Astrocyte (in vitro differentiated cells and primary cell): Measurements from ENCODE around the gene SYPL2. TPM values are rescaled to one million over a fixed set of nuclear protein-coding genes. Genes with fewer than 3 reads are reported as not detected.
"Not testable (repeated sequence)": the region's sequence is repeated elsewhere in the genome, so short reads cannot be mapped to it uniquely, and the experiment has no call there.

Source experiments
- DNase-seq: peaks from one replicate; pipeline ENCODE4 v3.0.0-alpha.2; 2010; ENCODE audit warnings: low read depth
- FAIRE-seq: peaks from 2 replicates; lab custom pipeline; 2011; peaks lifted over from hg19 to GRCh38; lab: Jason Lieb, UNC
- H2AFZ ChIP-seq: 2 replicates; pipeline ENCODE4 v1.6.0; 2012; ENCODE audit warnings: low read depth, low read length, inconsistent platforms
- H3K27ac ChIP-seq: 2 replicates; pipeline ENCODE4 v1.5.1; 2011; ENCODE audit warnings: low read depth, low read length, inconsistent platforms
- H3K27me3 ChIP-seq: 2 replicates; pipeline ENCODE4 v1.6.0; 2011; ENCODE audit warnings: low read length, inconsistent platforms; ENCODE audit not compliant: insufficient read depth
- H3K36me3 ChIP-seq: 2 replicates; pipeline ENCODE4 v1.5.1; 2011; ENCODE audit warnings: low read length, inconsistent platforms; ENCODE audit not compliant: insufficient read depth
- H3K4me1 ChIP-seq: 2 replicates; pipeline ENCODE4 v1.5.1; 2011; ENCODE audit warnings: low read length, inconsistent platforms; ENCODE audit not compliant: insufficient read depth
- H3K4me2 ChIP-seq: 2 replicates; pipeline ENCODE4 v1.6.0; 2012; ENCODE audit warnings: low read length, inconsistent platforms
- H3K4me3 ChIP-seq: 2 replicates; pipeline ENCODE4 v1.5.1; 2011; ENCODE audit warnings: low read depth, mild to moderate bottlenecking, low read length, inconsistent platforms; ENCODE audit not compliant: insufficient read depth
- H3K79me2 ChIP-seq: 2 replicates; pipeline ENCODE4 v1.6.0; 2012; ENCODE audit warnings: mild to moderate bottlenecking, low read length, inconsistent platforms; ENCODE audit not compliant: insufficient read depth
- H3K9ac ChIP-seq: 2 replicates; pipeline ENCODE4 v1.6.0; 2012; ENCODE audit warnings: mild to moderate bottlenecking, low read length, inconsistent platforms
- H3K9me3 ChIP-seq: 2 replicates; pipeline ENCODE4 v1.5.1; 2012; ENCODE audit warnings: low read depth, mild to moderate bottlenecking, low read length, inconsistent platforms; ENCODE audit not compliant: insufficient read depth
- H4K20me1 ChIP-seq: 2 replicates; pipeline ENCODE4 v1.6.0; 2012; ENCODE audit warnings: low read length, inconsistent platforms; ENCODE audit not compliant: insufficient read depth
- H3K27ac Mint-ChIP-seq: one replicate; pipeline ENCODE4 v1.8.0; 2021; ENCODE audit warnings: mild to moderate bottlenecking, mixed read lengths; ENCODE audit not compliant: unreplicated experiment
- H3K27me3 Mint-ChIP-seq: one replicate; pipeline ENCODE4 v1.8.0; 2021; ENCODE audit warnings: low read depth, mixed read lengths; ENCODE audit not compliant: unreplicated experiment
- H3K36me3 Mint-ChIP-seq: one replicate; pipeline ENCODE4 v1.8.0; 2021; ENCODE audit warnings: low read depth, mixed read lengths; ENCODE audit not compliant: unreplicated experiment
- H3K4me1 Mint-ChIP-seq: one replicate; pipeline ENCODE4 v1.8.0; 2021; ENCODE audit warnings: low read depth, mixed read lengths; ENCODE audit not compliant: unreplicated experiment
- H3K4me3 Mint-ChIP-seq: one replicate; pipeline ENCODE4 v1.8.0; 2021; ENCODE audit warnings: mild to moderate bottlenecking, moderate library complexity, mixed read lengths; ENCODE audit not compliant: unreplicated experiment
- H3K9me3 Mint-ChIP-seq: one replicate; pipeline ENCODE4 v1.8.0; 2021; ENCODE audit warnings: mild to moderate bottlenecking, mixed read lengths; ENCODE audit not compliant: unreplicated experiment
- EZH2 ChIP-seq: IDR thresholded peaks from 2 replicates; pipeline ENCODE4 v1.6.1; 2012; ENCODE audit warnings: mild to moderate bottlenecking, low read length, inconsistent platforms; ENCODE audit not compliant: insufficient read depth
- total RNA-seq: library from RNA; stranded (reverse); gene quantifications from 2 replicates; pipeline ENCODE4 v1.2.1, GENCODE V29; 2021
- TF ChIP-seq, protein P1 (sequence below): IDR thresholded peaks from 2 replicates; pipeline ENCODE4 v1.5.1; 2011; ENCODE audit warnings: low read depth, mild to moderate bottlenecking, inconsistent platforms, low read length, moderate library complexity; ENCODE audit not compliant: insufficient read depth

SYPL2 gene
- total RNA-seq, 1 donor from 2014 or later: 0.70 TPM

DNA sequence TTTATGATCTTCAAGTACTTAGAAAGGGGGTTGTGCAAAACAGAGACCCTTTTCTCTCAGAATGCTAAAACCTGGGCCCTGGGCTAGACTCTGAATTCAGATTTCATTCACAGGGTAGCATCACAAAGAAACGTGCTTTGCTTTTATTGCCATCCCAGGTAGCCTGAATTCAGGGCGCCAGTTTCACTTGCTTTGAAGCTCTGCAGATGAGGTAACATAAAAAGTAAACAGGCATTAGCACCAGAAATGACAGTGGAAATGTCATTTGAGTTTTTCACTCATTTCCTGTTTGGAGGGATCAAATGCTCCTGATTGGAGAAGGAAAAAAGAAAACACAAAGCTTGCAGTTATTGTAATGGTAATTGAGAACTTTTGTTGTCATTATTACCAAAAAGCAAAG lies 2.6 kb downstream of the SYPL2 start:
- DNase-seq (no peak), FAIRE-seq (no peak)
- H3K27me3 Mint-ChIP-seq: peaks cover 48% of the 10 kb centered on the region
- H3K27ac ChIP-seq: no peak overlapping the region
- no peaks in the 10 kb centered on the region for H3K36me3 ChIP-seq
- no peak overlapping the region for H3K27ac Mint-ChIP-seq
- H3K4me1 ChIP-seq: no peaks in the 10 kb centered on the region
- no peak for TF ChIP-seq EZH2
- TF ChIP-seq, protein P1, sequence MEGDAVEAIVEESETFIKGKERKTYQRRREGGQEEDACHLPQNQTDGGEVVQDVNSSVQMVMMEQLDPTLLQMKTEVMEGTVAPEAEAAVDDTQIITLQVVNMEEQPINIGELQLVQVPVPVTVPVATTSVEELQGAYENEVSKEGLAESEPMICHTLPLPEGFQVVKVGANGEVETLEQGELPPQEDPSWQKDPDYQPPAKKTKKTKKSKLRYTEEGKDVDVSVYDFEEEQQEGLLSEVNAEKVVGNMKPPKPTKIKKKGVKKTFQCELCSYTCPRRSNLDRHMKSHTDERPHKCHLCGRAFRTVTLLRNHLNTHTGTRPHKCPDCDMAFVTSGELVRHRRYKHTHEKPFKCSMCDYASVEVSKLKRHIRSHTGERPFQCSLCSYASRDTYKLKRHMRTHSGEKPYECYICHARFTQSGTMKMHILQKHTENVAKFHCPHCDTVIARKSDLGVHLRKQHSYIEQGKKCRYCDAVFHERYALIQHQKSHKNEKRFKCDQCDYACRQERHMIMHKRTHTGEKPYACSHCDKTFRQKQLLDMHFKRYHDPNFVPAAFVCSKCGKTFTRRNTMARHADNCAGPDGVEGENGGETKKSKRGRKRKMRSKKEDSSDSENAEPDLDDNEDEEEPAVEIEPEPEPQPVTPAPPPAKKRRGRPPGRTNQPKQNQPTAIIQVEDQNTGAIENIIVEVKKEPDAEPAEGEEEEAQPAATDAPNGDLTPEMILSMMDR: no peak
- H3K9ac ChIP-seq: no peak overlapping the region
- peaks cover 1% of the 10 kb centered on the region for H3K4me1 Mint-ChIP-seq
- H3K79me2 ChIP-seq: no peaks in the 10 kb centered on the region
- no peaks in the 10 kb centered on the region for H3K9me3 Mint-ChIP-seq
- H3K36me3 Mint-ChIP-seq: no peaks in the 10 kb centered on the region
- peaks cover 71% of the 10 kb centered on the region for H3K27me3 ChIP-seq
- no peak overlapping the region for H3K4me3 ChIP-seq
- no peaks in the 10 kb centered on the region for H4K20me1 ChIP-seq
- no peak overlapping the region for H2AFZ ChIP-seq
- no peaks in the 10 kb centered on the region for H3K9me3 ChIP-seq
- no peak overlapping the region for H3K4me3 Mint-ChIP-seq
- H3K4me2 ChIP-seq: no peak overlapping the region

DNA sequence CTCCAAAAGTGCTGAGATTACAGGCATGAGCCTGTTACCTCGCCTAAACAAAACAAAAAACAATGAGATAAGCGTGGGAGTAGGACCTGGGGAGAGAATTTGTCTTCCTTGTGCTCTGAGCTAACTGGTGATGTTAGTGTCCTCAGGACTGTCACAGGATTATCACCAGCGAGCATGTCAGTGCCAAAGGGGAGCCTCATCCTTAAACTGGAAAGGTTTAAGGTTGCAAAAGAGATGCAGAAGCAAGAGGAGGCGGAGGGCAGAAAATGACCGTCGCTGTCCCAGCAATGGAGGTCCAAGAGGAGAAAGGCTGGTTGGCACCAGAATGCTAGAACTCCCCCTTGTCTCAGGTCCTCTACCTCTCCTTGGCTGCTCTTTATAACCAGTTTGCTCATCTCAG lies 3.9 kb downstream of the SYPL2 start:
- Histone ChIP-seq H3K79me2 (no peaks in the 10 kb centered on the region), H3K9ac (no peak overlapping the region), H2AFZ (no peak overlapping the region), H3K4me3 (no peak overlapping the region), H3K36me3 (no peaks in the 10 kb centered on the region), H3K4me2 (no peak overlapping the region), H3K27me3 (peaks cover 66% of the 10 kb centered on the region), H3K9me3 (no peaks in the 10 kb centered on the region), H4K20me1 (no peaks in the 10 kb centered on the region), H3K27ac (no peak overlapping the region), H3K4me1 (no peaks in the 10 kb centered on the region)
- DNase-seq: no peak
- H3K36me3 Mint-ChIP-seq: peaks cover 2% of the 10 kb centered on the region
- peaks cover 1% of the 10 kb centered on the region for H3K4me1 Mint-ChIP-seq
- H3K27ac Mint-ChIP-seq: no peak overlapping the region
- H3K4me3 Mint-ChIP-seq: no peak overlapping the region
- FAIRE-seq: no peak
- H3K27me3 Mint-ChIP-seq: peaks cover 46% of the 10 kb centered on the region
- TF ChIP-seq EZH2: no peak
- TF ChIP-seq, protein P1: no peak
- no peaks in the 10 kb centered on the region for H3K9me3 Mint-ChIP-seq

DNA sequence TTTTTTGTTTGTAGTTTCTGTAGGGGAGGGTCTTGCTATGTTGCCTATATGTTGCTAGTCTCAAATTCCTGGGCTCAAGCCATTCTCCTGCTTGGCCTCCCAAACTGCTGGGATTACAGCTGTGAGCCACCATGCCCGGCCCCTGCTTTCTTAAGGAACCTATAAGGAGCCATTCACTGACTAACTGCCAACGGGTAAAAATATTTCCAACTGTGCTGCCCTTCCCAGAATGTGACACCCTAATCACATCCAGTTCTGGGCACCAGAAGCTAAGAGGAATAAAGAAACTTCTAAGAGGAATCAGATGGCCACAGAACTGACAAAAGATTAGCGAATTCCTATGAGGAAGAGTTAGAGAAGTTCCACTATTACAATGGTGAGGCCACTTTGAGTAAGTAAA lies 6.4 kb downstream of the SYPL2 start:
- H3K36me3 Mint-ChIP-seq: peaks cover 2% of the 10 kb centered on the region
- H3K4me2 ChIP-seq: no peak overlapping the region
- peaks cover 58% of the 10 kb centered on the region for H3K27me3 ChIP-seq
- H3K4me3 ChIP-seq: no peak overlapping the region
- no peak overlapping the region for H2AFZ ChIP-seq
- peaks cover 49% of the 10 kb centered on the region for H3K27me3 Mint-ChIP-seq
- no peak overlapping the region for H3K27ac Mint-ChIP-seq
- no peaks in the 10 kb centered on the region for H3K4me1 ChIP-seq
- DNase-seq: no peak
- no peaks in the 10 kb centered on the region for H3K79me2 ChIP-seq
- H3K27ac ChIP-seq: no peak overlapping the region
- TF ChIP-seq, protein P1: no peak
- TF ChIP-seq EZH2: no peak
- H3K9ac ChIP-seq: no peak overlapping the region
- H3K4me1 Mint-ChIP-seq: no peaks in the 10 kb centered on the region
- no peak overlapping the region for H3K4me3 Mint-ChIP-seq
- no peaks in the 10 kb centered on the region for H3K9me3 ChIP-seq
- no peak for FAIRE-seq
- no peaks in the 10 kb centered on the region for H3K9me3 Mint-ChIP-seq
- H4K20me1 ChIP-seq: no peaks in the 10 kb centered on the region
- H3K36me3 ChIP-seq: no peaks in the 10 kb centered on the region

DNA sequence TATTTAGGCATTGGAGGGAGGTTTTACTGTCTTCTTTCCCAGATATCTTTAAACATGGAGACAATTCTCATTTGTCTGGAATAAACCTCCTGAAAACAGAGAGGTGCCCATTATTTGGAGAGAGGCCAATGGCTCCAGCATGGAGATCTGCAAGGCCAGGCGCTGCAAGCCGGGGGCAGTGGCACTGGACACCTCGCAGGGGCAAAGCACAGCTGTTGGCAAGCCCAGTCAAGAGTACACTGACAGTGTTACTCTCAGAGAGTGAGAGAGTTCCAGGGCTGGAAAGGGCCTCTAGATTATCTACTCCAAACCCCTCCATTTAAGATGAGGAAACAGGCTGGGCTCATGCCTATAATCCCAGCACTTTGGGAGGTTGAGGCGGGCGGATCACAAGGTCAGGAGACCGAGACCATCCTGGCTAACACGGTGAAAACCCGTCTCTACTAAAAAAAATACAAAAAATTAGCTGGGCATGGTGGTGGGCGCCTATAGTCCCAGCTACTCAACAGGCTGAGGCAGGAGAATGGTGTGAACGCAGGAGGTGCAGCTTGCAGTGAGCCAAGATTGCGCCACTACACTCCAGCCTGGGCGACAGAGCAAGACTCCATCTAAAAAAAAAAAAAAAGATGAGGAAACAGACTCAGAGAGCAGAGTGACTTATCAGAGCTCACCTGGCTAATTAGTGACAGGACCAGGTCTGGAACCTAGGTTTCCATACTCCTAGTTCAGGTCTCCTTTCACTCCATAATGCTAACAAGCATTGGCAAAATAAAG lies 7.1 kb downstream of the SYPL2 start:
- not testable (repeated sequence) for FAIRE-seq, H3K4me3 Mint-ChIP-seq, H3K36me3 ChIP-seq, H3K4me1 ChIP-seq, H3K36me3 Mint-ChIP-seq, H3K4me2 ChIP-seq, H3K27ac ChIP-seq, H3K4me3 ChIP-seq, H3K9me3 Mint-ChIP-seq, H3K9me3 ChIP-seq, H3K79me2 ChIP-seq, H3K27ac Mint-ChIP-seq, H2AFZ ChIP-seq, H3K9ac ChIP-seq, H3K4me1 Mint-ChIP-seq, H4K20me1 ChIP-seq, DNase-seq
- peaks cover 55% of the 10 kb centered on the region for H3K27me3 ChIP-seq
- peaks cover 43% of the 10 kb centered on the region for H3K27me3 Mint-ChIP-seq
